Ammon's horn (tissue), 1 donor: ENCODE results near the gene KIF6.
A peak's percentile ranks its signal among the peaks of the same experiment; 100 is the strongest.

Source experiments
- DNase-seq: peaks from one replicate; pipeline ENCODE4 v3.0.0-alpha.2; 2016; ENCODE audit warnings: low spot score

The KIF6 gene

GRCh38 chr6:39420300-39421265 lies 304.6 kb downstream of the KIF6 start:
- no peak for DNase-seq

- DNase-seq = peak; percentile 63
Observed at GRCh38 chr6:39419607-39420006, 305.6 kb downstream of the KIF6 start.

- DNase-seq = no peak
Observed at GRCh38 chr6:39417440-39417839, 307.8 kb downstream of the KIF6 start.

GRCh38 chr6:39416728-39417127 lies 308.5 kb downstream of the KIF6 start:
- no peak for DNase-seq

- no peak for DNase-seq
Observed at GRCh38 chr6:39416026-39416425, 309.2 kb downstream of the KIF6 start.

GRCh38 chr6:39415482-39415881 lies 309.7 kb downstream of the KIF6 start:
- DNase-seq = no peak

GRCh38 chr6:39411465-39411864 lies 313.7 kb downstream of the KIF6 start:
- DNase-seq = peak; percentile 40

GRCh38 chr6:39411001-39411400 lies 314.2 kb downstream of the KIF6 start:
- DNase-seq = no peak

GRCh38 chr6:39409889-39410288 lies 315.3 kb downstream of the KIF6 start:
- DNase-seq = no peak

- DNase-seq = no peak
Observed at GRCh38 chr6:39407446-39407993, 317.7 kb downstream of the KIF6 start.

GRCh38 chr6:39404312-39404711 lies 320.9 kb downstream of the KIF6 start:
- no peak for DNase-seq

GRCh38 chr6:39403304-39403703 lies 321.9 kb downstream of the KIF6 start:
- DNase-seq = no peak

- DNase-seq = peak; percentile 86
Observed at GRCh38 chr6:39402239-39402751, 322.9 kb downstream of the KIF6 start.

- DNase-seq = no peak
Observed at GRCh38 chr6:39401376-39401775, 323.8 kb downstream of the KIF6 start.

- DNase-seq = no peak
Observed at GRCh38 chr6:39400026-39400425, 325.2 kb downstream of the KIF6 start.

- DNase-seq = no peak
Observed at GRCh38 chr6:39396854-39397253, 328.4 kb downstream of the KIF6 start.

GRCh38 chr6:39393075-39393474 lies 332.1 kb downstream of the KIF6 start:
- DNase-seq = no peak

GRCh38 chr6:39391182-39391581 lies 334.0 kb downstream of the KIF6 start:
- no peak for DNase-seq

- DNase-seq = no peak
Observed at GRCh38 chr6:39389484-39389767, 335.8 kb downstream of the KIF6 start.

- no peak for DNase-seq
Observed at GRCh38 chr6:39388606-39389483, 336.4 kb downstream of the KIF6 start.

GRCh38 chr6:39387785-39388184 lies 337.4 kb downstream of the KIF6 start:
- DNase-seq = peak; percentile 47

- no peak for DNase-seq
Observed at GRCh38 chr6:39386487-39386886, 338.7 kb downstream of the KIF6 start.
